Loucy (cell line): Measurements from ENCODE around the gene POLR3GL.

Experiments used
- H2AFZ ChIP-seq: fragments of 200-600 bp; sonication (generic); 2 replicates; pipeline ENCODE4 v1.6.0; 2016; ENCODE audit warnings: antibody characterized with exemption, mild to moderate bottlenecking, low read length, moderate library complexity
- H3F3A ChIP-seq: fragments of 200-600 bp; 2 replicates; pipeline ENCODE4 v1.6.0; 2016; ENCODE audit warnings: antibody characterized with exemption, low read depth, mild to moderate bottlenecking
- H3K27me3 ChIP-seq: fragments of 200-600 bp; sonication (generic); 2 replicates; pipeline ENCODE4 v1.6.1; 2014; ENCODE audit warnings: low read length, mild to moderate bottlenecking; ENCODE audit not compliant: insufficient read depth, poor library complexity, severe bottlenecking
- H3K36me3 ChIP-seq: fragments of 200-600 bp; sonication (generic); 2 replicates; pipeline ENCODE4 v1.6.1; 2016; ENCODE audit warnings: low read length; ENCODE audit not compliant: insufficient read depth
- H3K4me1 ChIP-seq: fragments of 200-600 bp; sonication (generic); 2 replicates; pipeline ENCODE4 v1.5.1; 2014; ENCODE audit warnings: low read length, mild to moderate bottlenecking; ENCODE audit not compliant: insufficient read depth, poor library complexity, severe bottlenecking
- H3K4me2 ChIP-seq: fragments of 200-600 bp; sonication (generic); 2 replicates; pipeline ENCODE4 v1.6.0; 2014; ENCODE audit warnings: antibody characterized with exemption, low read length, low read depth, mild to moderate bottlenecking; ENCODE audit not compliant: poor library complexity, severe bottlenecking
- H3K4me3 ChIP-seq: fragments of 200-600 bp; sonication (generic); 2 replicates; pipeline ENCODE4 v1.5.1; 2014; ENCODE audit warnings: low read length, mild to moderate bottlenecking, mixed read lengths; ENCODE audit not compliant: poor library complexity, severe bottlenecking
- H3K79me2 ChIP-seq: fragments of 200-600 bp; sonication (generic); 2 replicates; pipeline ENCODE4 v1.6.1; 2014; ENCODE audit warnings: low read length; ENCODE audit not compliant: insufficient read depth
- H3K9ac ChIP-seq: fragments of 200-600 bp; sonication (generic); 2 replicates; pipeline ENCODE4 v1.6.0; 2014; ENCODE audit warnings: mild to moderate bottlenecking, low read depth, low read length, moderate library complexity; ENCODE audit not compliant: poor library complexity, severe bottlenecking
- H3K9me2 ChIP-seq: fragments of 200-600 bp; sonication (generic); replicated peaks from 2 replicates; pipeline ENCODE4 v1.6.1; 2016; ENCODE audit warnings: low read depth, low read length, mixed read lengths
- H3K9me3 ChIP-seq: fragments of 200-600 bp; sonication (generic); 2 replicates; pipeline ENCODE4 v1.6.1; 2014; ENCODE audit warnings: mild to moderate bottlenecking, antibody characterized with exemption, low read length, low read depth; ENCODE audit not compliant: insufficient read depth
- H4K20me1 ChIP-seq: fragments of 200-600 bp; sonication (generic); 2 replicates; pipeline ENCODE4 v1.6.0; 2014; ENCODE audit warnings: antibody characterized with exemption, low read length, mild to moderate bottlenecking; ENCODE audit not compliant: insufficient read depth, poor library complexity, severe bottlenecking
- CTCF ChIP-seq: fragments of 200-600 bp; sonication (generic); conservative IDR thresholded peaks from 2 replicates; pipeline ENCODE4 v1.5.1; 2014; ENCODE audit warnings: mild to moderate bottlenecking, antibody characterized with exemption, low read length
- EZH2phosphoT487 ChIP-seq: fragments of 200-600 bp; IDR thresholded peaks from 2 replicates; pipeline ENCODE4 v1.6.1; 2018; ENCODE audit warnings: antibody characterized with exemption, mild to moderate bottlenecking, moderate library complexity, borderline replicate concordance

Gene POLR3GL

DNA sequence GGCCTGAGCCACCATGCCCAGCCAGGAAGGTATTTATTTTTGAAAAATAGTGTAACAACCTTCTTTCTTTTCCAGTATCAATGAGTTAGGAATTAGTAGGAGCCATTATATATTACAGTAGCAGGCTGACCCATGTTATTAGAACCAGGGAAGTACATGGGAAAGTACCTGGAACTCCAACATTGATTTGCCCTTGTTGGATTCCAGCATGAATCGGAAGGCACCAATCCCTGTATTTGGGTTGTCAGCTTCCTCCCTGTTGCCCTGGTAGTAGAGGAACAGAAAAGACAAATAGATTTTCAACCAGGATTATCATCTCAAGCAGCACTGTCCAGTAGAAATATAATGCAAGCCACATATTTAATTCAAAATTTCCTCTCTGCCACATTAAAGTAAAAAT, 27.1 kb upstream of the POLR3GL start:
- H3K4me3 ChIP-seq: no peak overlapping the region
- H3K9me2 ChIP-seq: no peaks in the 10 kb centered on the region
- TF ChIP-seq CTCF (no peak), EZH2phosphoT487 (no peak)
- no peaks in the 10 kb centered on the region for H3K4me1 ChIP-seq
- H3K27me3 ChIP-seq: no peaks in the 10 kb centered on the region
- H2AFZ ChIP-seq: no peak overlapping the region
- no peak overlapping the region for H3K4me2 ChIP-seq
- no peaks in the 10 kb centered on the region for H3F3A ChIP-seq
- H3K36me3 ChIP-seq: peaks cover 45% of the 10 kb centered on the region; the same call in 1 of the 2 replicates
- H3K79me2 ChIP-seq: no peaks in the 10 kb centered on the region
- H3K9me3 ChIP-seq: no peaks in the 10 kb centered on the region
- no peak overlapping the region for H3K9ac ChIP-seq
- no peaks in the 10 kb centered on the region for H4K20me1 ChIP-seq

DNA sequence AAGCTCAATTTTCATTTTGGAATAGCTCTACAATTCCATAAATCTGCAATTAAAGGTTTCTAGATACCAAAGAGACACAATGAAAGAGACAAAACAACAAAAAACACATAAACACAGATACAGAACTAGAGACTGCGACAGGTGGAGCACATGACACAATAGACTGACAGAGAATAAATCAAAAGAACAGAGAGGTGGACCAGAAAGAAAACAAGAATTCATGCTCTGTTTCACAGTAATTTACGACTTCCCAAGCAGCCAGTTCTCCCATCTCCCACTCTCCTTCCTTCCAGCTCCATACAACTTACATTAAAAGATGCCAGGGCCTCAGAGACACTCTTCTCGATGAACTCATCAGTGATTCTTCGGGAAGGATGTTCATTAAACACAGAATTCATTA, 22.1 kb upstream of the POLR3GL start:
- Histone ChIP-seq H3K79me2 (peaks cover under 1% of the 10 kb centered on the region; the same call in 1 of the 2 replicates), H3K4me1 (no peaks in the 10 kb centered on the region), H3K4me2 (no peak overlapping the region), H3K9me3 (no peaks in the 10 kb centered on the region), H3K9me2 (no peaks in the 10 kb centered on the region), H3F3A (no peaks in the 10 kb centered on the region), H3K4me3 (no peak overlapping the region), H3K36me3 (peaks cover 45% of the 10 kb centered on the region; the same call in 1 of the 2 replicates), H2AFZ (no peak overlapping the region), H3K27me3 (no peaks in the 10 kb centered on the region), H3K9ac (no peak overlapping the region), H4K20me1 (no peaks in the 10 kb centered on the region)
- TF ChIP-seq CTCF (no peak), EZH2phosphoT487 (no peak)

GRCh38 chr1:145942871-145943270, 21.6 kb upstream of the POLR3GL start:
- Histone ChIP-seq H4K20me1 (no peaks in the 10 kb centered on the region), H3K9me2 (no peaks in the 10 kb centered on the region), H3K79me2 (peaks cover 4% of the 10 kb centered on the region; the same call in 1 of the 2 replicates), H3K9ac (no peak overlapping the region), H3K27me3 (no peaks in the 10 kb centered on the region), H3K4me3 (no peak overlapping the region), H3K36me3 (peaks cover 42% of the 10 kb centered on the region; the same call in 1 of the 2 replicates), H2AFZ (no peak overlapping the region), H3K4me1 (no peaks in the 10 kb centered on the region), H3K9me3 (no peaks in the 10 kb centered on the region), H3F3A (no peaks in the 10 kb centered on the region), H3K4me2 (no peak overlapping the region)
- TF ChIP-seq CTCF: no peak
- no peak for TF ChIP-seq EZH2phosphoT487
